Retina (tissue), 1 donor: ENCODE measurements around the gene BOD1.

ENCODE experiments used
- DNase-seq: peaks from one replicate; pipeline ENCODE4 v3.0.0-alpha.2; 2016

BOD1 gene

GRCh38 chr5:173575985-173576384, 40.5 kb downstream of the BOD1 start:
- DNase-seq: no peak

GRCh38 chr5:173574983-173575382, 41.5 kb downstream of the BOD1 start:
- no peak for DNase-seq

- peak; percentile 94 for DNase-seq
These were observed 43.1 kb downstream of the BOD1 start for GRCh38 chr5:173573126-173573960.

GRCh38 chr5:173572431-173573125, 43.9 kb downstream of the BOD1 start:
- DNase-seq: no peak

- no peak for DNase-seq
These were observed 45.9 kb downstream of the BOD1 start for GRCh38 chr5:173570321-173571090.

GRCh38 chr5:173568703-173569102, 47.7 kb downstream of the BOD1 start:
- DNase-seq: no peak

GRCh38 chr5:173568128-173568527, 48.3 kb downstream of the BOD1 start:
- DNase-seq: no peak

GRCh38 chr5:173567548-173567947, 48.9 kb downstream of the BOD1 start:
- no peak for DNase-seq

- DNase-seq: no peak
These were observed 50.9 kb downstream of the BOD1 start for GRCh38 chr5:173565491-173566072.

- DNase-seq: no peak
These were observed 52.3 kb downstream of the BOD1 start for GRCh38 chr5:173564106-173564505.

- DNase-seq: no peak
These were observed 53.2 kb downstream of the BOD1 start for GRCh38 chr5:173563246-173563645.

GRCh38 chr5:173562451-173562850, 54.0 kb downstream of the BOD1 start:
- no peak for DNase-seq
